Keratinocyte (primary cell): ENCODE data around the gene SRF.

Experiments used
- CTCF ChIP-seq, 3 experiments: IDR thresholded peaks in 1 of 3; conservative IDR thresholded peaks in 1 of 3; optimal IDR thresholded peaks in 1 of 3; 2 replicates in 2 of 3; 3 replicates in 1 of 3; pipeline versions ENCODE3 to v1.5.1; 2011; ENCODE audit warnings: low read length in 3 of 3, mild to moderate bottlenecking in 3 of 3, moderate library complexity in 2 of 3, control low read depth in 1 of 3, inconsistent platforms in 1 of 3; ENCODE audit not compliant: insufficient read depth in 2 of 3; ENCODE audit errors: extremely low read depth in 1 of 3
- EZH2 ChIP-seq: IDR thresholded peaks from one replicate; pipeline ENCODE4 v1.6.1; 2012; ENCODE audit warnings: inconsistent platforms, mild to moderate bottlenecking, low read length, moderate library complexity

DNA sequence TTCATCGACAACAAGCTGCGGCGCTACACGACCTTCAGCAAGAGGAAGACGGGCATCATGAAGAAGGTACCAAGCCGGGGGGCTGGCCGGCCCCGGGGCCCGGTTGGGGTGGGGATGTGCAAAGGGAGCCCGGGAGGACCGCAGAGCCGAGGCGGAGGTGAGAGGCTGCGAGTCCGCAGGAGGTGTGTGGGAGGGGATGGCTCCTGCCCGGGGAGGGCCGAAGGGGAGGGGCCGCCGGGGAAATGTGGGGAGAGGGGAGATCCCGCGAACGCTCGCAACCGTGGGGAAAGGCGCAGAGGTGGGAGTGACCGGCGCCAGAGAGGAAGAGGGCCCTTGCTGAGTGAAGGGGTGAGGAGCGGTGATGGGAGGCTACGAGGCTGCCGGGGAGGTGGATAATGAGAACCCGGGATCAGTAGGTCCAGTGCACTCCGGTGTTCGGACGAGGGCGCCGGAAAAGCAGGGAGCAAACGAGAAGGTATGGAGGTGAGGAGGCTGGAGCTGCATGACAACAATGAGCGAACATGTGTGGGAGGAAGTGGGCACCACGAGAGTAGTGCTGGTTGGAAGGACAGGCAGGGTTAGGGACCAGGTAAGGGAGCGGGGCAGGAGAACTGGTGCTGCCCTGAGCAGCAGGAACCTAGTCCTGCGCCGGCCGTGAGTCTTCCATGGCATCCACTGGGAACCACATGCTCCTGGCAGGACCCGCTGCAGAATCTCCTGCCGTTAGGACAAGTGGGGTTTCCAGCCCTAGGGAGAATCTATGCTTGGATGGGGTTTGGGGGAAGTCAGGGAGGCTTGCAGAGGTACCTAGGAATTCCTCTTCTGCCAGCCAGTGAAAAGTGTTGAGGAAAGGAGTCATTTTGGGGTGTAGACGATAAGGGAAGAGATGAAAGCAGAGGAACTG, 1.3 kb downstream of the SRF start:
- no peak for TF ChIP-seq CTCF (optimal IDR thresholded peaks at IDR 0.05 in 1 of 3, IDR thresholded peaks at IDR 0.05 in 1 of 3, conservative IDR thresholded peaks at IDR 0.05 in 1 of 3; ENCODE audit: extremely low read depth in 1 of 3, insufficient read depth in 2 of 3, low read length in 3 of 3)
- no peak for TF ChIP-seq EZH2
